Natural killer cell (primary cell): ENCODE data around the gene NCDN. TPM values are rescaled to one million over a fixed set of nuclear protein-coding genes. Genes with fewer than 3 reads are reported as not detected.
A peak's percentile ranks its signal among the peaks of the same experiment; 100 is the strongest.

Experiments
- ATAC-seq, 3 donors: fragments of 150-1000 bp in 2 of 3; fragments of 200-7000 bp in 1 of 3; cut with Tn5 transposase; 1 replicate in 1 of 3; 2 replicates in 2 of 3; pipeline ENCODE4 v1.10.0; 2021; ENCODE audit warnings: mild to moderate bottlenecking in 2 of 3, moderate library complexity in 2 of 3
- DNase-seq, 2 donors: peaks; one replicate each; pipeline versions ENCODE4 v3.0.0 to v3.0.0-alpha.2; 2013 to 2021; ENCODE audit warnings: mixed read lengths in 1 of 2
- H3K27ac ChIP-seq: one replicate; pipeline ENCODE4 v1.5.1; 2013; ENCODE audit warnings: mild to moderate bottlenecking, low read length
- H3K27me3 ChIP-seq: one replicate; pipeline ENCODE4 v1.6.1; 2013; ENCODE audit warnings: low read length; ENCODE audit not compliant: control insufficient read depth, insufficient read depth
- H3K36me3 ChIP-seq: one replicate; pipeline ENCODE4 v1.6.1; 2013; ENCODE audit warnings: low read length; ENCODE audit not compliant: control insufficient read depth, insufficient read depth
- H3K4me1 ChIP-seq: one replicate; pipeline ENCODE4 v1.6.1; 2013; ENCODE audit warnings: low read length; ENCODE audit not compliant: control insufficient read depth, insufficient read depth
- H3K4me3 ChIP-seq: one replicate; pipeline ENCODE4 v1.5.1; 2013; ENCODE audit warnings: low read length
- H3K9me3 ChIP-seq: one replicate; pipeline ENCODE4 v1.6.1; 2013; ENCODE audit warnings: low read length; ENCODE audit not compliant: control insufficient read depth, insufficient read depth
- H3K27ac Mint-ChIP-seq, 2 donors: one replicate each; pipeline ENCODE4 v1.8.0; 2022; ENCODE audit warnings: mild to moderate bottlenecking in 2 of 2, mixed read lengths in 2 of 2, moderate library complexity in 1 of 2
- H3K27me3 Mint-ChIP-seq, 2 donors: one replicate each; pipeline ENCODE4 v1.8.0; 2022; ENCODE audit warnings: low read depth in 2 of 2, mixed read lengths in 2 of 2
- H3K36me3 Mint-ChIP-seq: one replicate; pipeline ENCODE4 v1.8.0; 2022; ENCODE audit warnings: mixed read lengths
- H3K4me1 Mint-ChIP-seq, 2 donors: one replicate each; pipeline ENCODE4 v1.8.0; 2022; ENCODE audit warnings: mixed read lengths in 2 of 2
- H3K4me3 Mint-ChIP-seq: one replicate; pipeline ENCODE4 v1.8.0; 2022; ENCODE audit warnings: mild to moderate bottlenecking, moderate library complexity, mixed read lengths
- H3K9me3 Mint-ChIP-seq, 2 donors: one replicate each; pipeline ENCODE4 v1.8.0; 2022; ENCODE audit warnings: mixed read lengths in 2 of 2
- CTCF ChIP-seq: fragments of 200-600 bp; IDR thresholded peaks from one replicate; pipeline ENCODE4 v1.8.0; 2022; ENCODE audit warnings: antibody characterized with exemption
- WGBS: methylation state at CpG from one replicate; pipeline ENCODE4 v1.1.7; 2013; ENCODE audit warnings: missing lambda C conversion rate; ENCODE audit not compliant: insufficient coverage; 5-methylcytosine and 5-hydroxymethylcytosine counted together
- intact Hi-C: fragments of 100-400 bp; cut with micrococcal nuclease; formaldehyde crosslinking; loops from one replicate; pipeline ENCODE4 v1.14.2; 2022
- total RNA-seq, 4 donors: library from RNA; stranded (reverse); fragments of 120-200 nt in 1 of 4; gene quantifications; one replicate each; pipeline versions ENCODE4 v1.2.3 to v1.2.4, GENCODE V29; 2013 to 2022

NCDN gene
- total RNA-seq, 3 donors from 2014 or later (not counting 1 experiment from before 2014, with no cell fraction given): 7.9 to 10.7 (median 9.9) TPM

- Mint-ChIP-seq H3K4me3 (no peak overlapping the region), H3K27ac (no peak overlapping the region), H3K36me3 (no peaks in the 10 kb centered on the region), H3K9me3 (no peaks in the 10 kb centered on the region), H3K27me3 (no peaks in the 10 kb centered on the region), H3K4me1 (peaks cover 15 to 45% of the 10 kb centered on the region in 2 donors)
- 38% methylated on average over 12 of the region's 12 CpGs for whole genome bisulfite sequencing
- Histone ChIP-seq H3K27me3 (no peaks in the 10 kb centered on the region), H3K4me3 (no peak overlapping the region), H3K9me3 (no peaks in the 10 kb centered on the region), H3K36me3 (peaks cover 2% of the 10 kb centered on the region), H3K27ac (no peak overlapping the region), H3K4me1 (peaks cover 17% of the 10 kb centered on the region)
- DNase-seq (no peak), ATAC-seq (no peak)
- no peak for TF ChIP-seq CTCF
- intact Hi-C loops: no loop called here
Observed at GRCh38 chr1:35563166-35563565, 5.6 kb downstream of the NCDN start.

- Histone ChIP-seq H3K27ac (no peak overlapping the region), H3K27me3 (no peaks in the 10 kb centered on the region), H3K4me1 (peaks cover 10% of the 10 kb centered on the region), H3K9me3 (no peaks in the 10 kb centered on the region), H3K4me3 (no peak overlapping the region), H3K36me3 (peaks cover 2% of the 10 kb centered on the region)
- Mint-ChIP-seq H3K27ac (peak overlapping the region in 1 of 2 donors; percentile 82), H3K9me3 (no peaks in the 10 kb centered on the region), H3K36me3 (no peaks in the 10 kb centered on the region), H3K4me1 (peaks cover 20 to 47% of the 10 kb centered on the region in 2 donors), H3K27me3 (no peaks in the 10 kb centered on the region), H3K4me3 (no peak overlapping the region)
- 85% methylated on average over 9 of the region's 9 CpGs for WGBS
- TF ChIP-seq CTCF: peak; percentile 78
- peak; percentile 76 to 90 for DNase-seq
- intact Hi-C loops: loop anchor here (1.0 kb wide), 2 partner anchors 113 to 210 kb away; no protein-coding TSS in a partner anchor
- peak; percentile 73 to 90 (median 83) for ATAC-seq
Observed at GRCh38 chr1:35564037-35564883, 6.7 kb downstream of the NCDN start.

- peaks cover 2% of the 10 kb centered on the region for H3K36me3 ChIP-seq
Observed at GRCh38 chr1:35564884-35565741, 7.5 kb downstream of the NCDN start.

More at GRCh38 chr1:35564884-35565741, 7.5 kb downstream of the NCDN start:
- no peaks in the 10 kb centered on the region for H3K9me3 Mint-ChIP-seq
- H3K4me1 Mint-ChIP-seq: peaks cover 20 to 49% of the 10 kb centered on the region in 2 donors
- DNase-seq: no peak
- peak overlapping the region in 1 of 2 donors; percentile 82 for H3K27ac Mint-ChIP-seq
- Histone ChIP-seq H3K27me3 (no peaks in the 10 kb centered on the region), H3K27ac (no peak overlapping the region), H3K9me3 (no peaks in the 10 kb centered on the region), H3K4me1 (peaks cover 8% of the 10 kb centered on the region), H3K4me3 (no peak overlapping the region)
- no peaks in the 10 kb centered on the region for H3K36me3 Mint-ChIP-seq
- no peaks in the 10 kb centered on the region for H3K27me3 Mint-ChIP-seq
- intact Hi-C loops: loop anchor here (1.0 to 5.0 kb wide), 3 partner anchors 77 to 209 kb away; partner anchors contain the start of gene PSMB2
- WGBS: 97% methylated on average over 25 of the region's 28 CpGs
- TF ChIP-seq CTCF: peak; percentile 15
- H3K4me3 Mint-ChIP-seq: no peak overlapping the region
- no peak for ATAC-seq
